Activated T-helper 1 cell treated with anti-CD3 and anti-CD28 coated beads, Interleukin-12 subunit alpha, Interleukin-12 subunit beta, Interleukin-2, Interleukin-4 antibody, amounts not matched to agents 30 ng/mL and 10 ng/mL and 1 ng/mL, durations not matched to agents 14 hours and 24 hours and 36 hours (primary cell): ENCODE data around the gene TCF7L1. TPM values are rescaled to one million over a fixed set of nuclear protein-coding genes. Genes with fewer than 3 reads are reported as not detected.
"Not testable (repeated sequence)": the region's sequence is repeated elsewhere in the genome, so short reads cannot be mapped to it uniquely, and the experiment has no call there.

Experiments used
- DNase-seq: peaks from one replicate; pipeline ENCODE4 v3.0.0; 2021; ENCODE audit warnings: low spot score
- H3K27ac Mint-ChIP-seq: one replicate; pipeline ENCODE4 v1.8.0; 2021; ENCODE audit warnings: mild to moderate bottlenecking, mixed read lengths
- H3K27me3 Mint-ChIP-seq: one replicate; pipeline ENCODE4 v1.8.0; 2022; ENCODE audit warnings: mild to moderate bottlenecking, moderate library complexity, mixed read lengths; ENCODE audit not compliant: insufficient read depth
- H3K36me3 Mint-ChIP-seq: one replicate; pipeline ENCODE4 v1.8.0; 2021; ENCODE audit warnings: low read depth, mixed read lengths
- H3K4me1 Mint-ChIP-seq: one replicate; pipeline ENCODE4 v1.8.0; 2021; ENCODE audit warnings: low read depth, mixed read lengths
- H3K4me3 Mint-ChIP-seq: one replicate; pipeline ENCODE4 v1.8.0; 2021; ENCODE audit warnings: mild to moderate bottlenecking, moderate library complexity, mixed read lengths
- H3K9me3 Mint-ChIP-seq: one replicate; pipeline ENCODE4 v1.8.0; 2021; ENCODE audit warnings: mixed read lengths
- intact Hi-C: fragments of 100-400 bp; cut with micrococcal nuclease; formaldehyde crosslinking; loops from one replicate; pipeline ENCODE4 v1.15.1; 2024
- total RNA-seq: library from RNA; stranded (reverse); gene quantifications from 2 replicates; pipeline ENCODE4 v1.2.3, GENCODE V29; 2022

TCF7L1 gene
- total RNA-seq, 1 donor from 2014 or later: not detected

- intact Hi-C loops, H3K9me3 Mint-ChIP-seq, H3K36me3 Mint-ChIP-seq, H3K4me3 Mint-ChIP-seq, DNase-seq, H3K27me3 Mint-ChIP-seq, H3K27ac Mint-ChIP-seq, H3K4me1 Mint-ChIP-seq: not testable (repeated sequence)
Observed at GRCh38 chr2:85211606-85212005, 78.4 kb downstream of the TCF7L1 start.

GRCh38 chr2:85212841-85213240, 79.6 kb downstream of the TCF7L1 start:
- no peak for DNase-seq
- no peaks in the 10 kb centered on the region for H3K36me3 Mint-ChIP-seq
- H3K9me3 Mint-ChIP-seq: no peaks in the 10 kb centered on the region
- intact Hi-C loops: no loop called here
- H3K27me3 Mint-ChIP-seq: peaks cover 8% of the 10 kb centered on the region
- H3K27ac Mint-ChIP-seq: no peak overlapping the region
- H3K4me3 Mint-ChIP-seq: no peak overlapping the region
- peaks cover 4% of the 10 kb centered on the region for H3K4me1 Mint-ChIP-seq

- intact Hi-C loops: no loop called here
- no peak for DNase-seq
- Mint-ChIP-seq H3K27ac (no peak overlapping the region), H3K4me3 (no peak overlapping the region), H3K27me3 (peaks cover 8% of the 10 kb centered on the region), H3K9me3 (no peaks in the 10 kb centered on the region), H3K4me1 (peaks cover 4% of the 10 kb centered on the region), H3K36me3 (no peaks in the 10 kb centered on the region)
Observed at GRCh38 chr2:85213404-85213803, 80.2 kb downstream of the TCF7L1 start.

- DNase-seq: no peak
Observed at GRCh38 chr2:85213901-85214512, 80.8 kb downstream of the TCF7L1 start.

GRCh38 chr2:85215081-85215447, 81.9 kb downstream of the TCF7L1 start:
- Mint-ChIP-seq H3K4me3 (no peak overlapping the region), H3K27me3 (peaks cover 13% of the 10 kb centered on the region), H3K9me3 (no peaks in the 10 kb centered on the region)

More at GRCh38 chr2:85213901-85214512, 80.8 kb downstream of the TCF7L1 start:
- no peak overlapping the region for H3K27ac Mint-ChIP-seq
- H3K4me3 Mint-ChIP-seq: no peak overlapping the region
- intact Hi-C loops: no loop called here
- peaks cover 8% of the 10 kb centered on the region for H3K27me3 Mint-ChIP-seq
- H3K9me3 Mint-ChIP-seq: no peaks in the 10 kb centered on the region
- peaks cover 4% of the 10 kb centered on the region for H3K4me1 Mint-ChIP-seq
- no peaks in the 10 kb centered on the region for H3K36me3 Mint-ChIP-seq

GRCh38 chr2:85215448-85216401, 82.5 kb downstream of the TCF7L1 start:
- intact Hi-C loops: no loop called here
- DNase-seq: no peak
- Mint-ChIP-seq H3K27me3 (peaks cover 11% of the 10 kb centered on the region), H3K4me1 (peaks cover 4% of the 10 kb centered on the region), H3K9me3 (no peaks in the 10 kb centered on the region), H3K36me3 (no peaks in the 10 kb centered on the region), H3K27ac (no peak overlapping the region), H3K4me3 (no peak overlapping the region)

More at GRCh38 chr2:85215081-85215447, 81.9 kb downstream of the TCF7L1 start:
- Mint-ChIP-seq H3K27ac (no peak overlapping the region), H3K36me3 (no peaks in the 10 kb centered on the region), H3K4me1 (peaks cover 4% of the 10 kb centered on the region)
- DNase-seq: no peak
- intact Hi-C loops: no loop called here

GRCh38 chr2:85216927-85217326, 83.7 kb downstream of the TCF7L1 start:
- intact Hi-C loops: no loop called here

GRCh38 chr2:85221067-85221691, 88.0 kb downstream of the TCF7L1 start:
- Mint-ChIP-seq H3K9me3 (no peaks in the 10 kb centered on the region), H3K4me3 (no peak overlapping the region), H3K27ac (no peak overlapping the region), H3K36me3 (no peaks in the 10 kb centered on the region), H3K4me1 (peaks cover 4% of the 10 kb centered on the region), H3K27me3 (peaks cover 27% of the 10 kb centered on the region)
- no peak for DNase-seq
- intact Hi-C loops: no loop called here

More at GRCh38 chr2:85216927-85217326, 83.7 kb downstream of the TCF7L1 start:
- Mint-ChIP-seq H3K9me3 (no peaks in the 10 kb centered on the region), H3K4me1 (peaks cover 4% of the 10 kb centered on the region), H3K36me3 (no peaks in the 10 kb centered on the region), H3K4me3 (no peak overlapping the region), H3K27me3 (peaks cover 8% of the 10 kb centered on the region), H3K27ac (no peak overlapping the region)
- DNase-seq: no peak

GRCh38 chr2:85222792-85223191, 89.6 kb downstream of the TCF7L1 start:
- intact Hi-C loops: no loop called here
- no peak overlapping the region for H3K4me3 Mint-ChIP-seq
- H3K9me3 Mint-ChIP-seq: no peaks in the 10 kb centered on the region
- H3K27ac Mint-ChIP-seq: no peak overlapping the region
- H3K4me1 Mint-ChIP-seq: no peaks in the 10 kb centered on the region
- H3K27me3 Mint-ChIP-seq: peaks cover 36% of the 10 kb centered on the region
- H3K36me3 Mint-ChIP-seq: no peaks in the 10 kb centered on the region
- DNase-seq: no peak

GRCh38 chr2:85226783-85227182, 93.6 kb downstream of the TCF7L1 start:
- H3K36me3 Mint-ChIP-seq: no peaks in the 10 kb centered on the region
- intact Hi-C loops: no loop called here
- H3K27ac Mint-ChIP-seq: no peak overlapping the region

GRCh38 chr2:85230679-85231467, 97.7 kb downstream of the TCF7L1 start:
- Mint-ChIP-seq H3K4me1 (no peaks in the 10 kb centered on the region), H3K4me3 (no peak overlapping the region), H3K9me3 (no peaks in the 10 kb centered on the region), H3K27ac (no peak overlapping the region), H3K36me3 (no peaks in the 10 kb centered on the region), H3K27me3 (peaks cover 18% of the 10 kb centered on the region)
- no peak for DNase-seq
- intact Hi-C loops: no loop called here

More at GRCh38 chr2:85226783-85227182, 93.6 kb downstream of the TCF7L1 start:
- H3K4me3 Mint-ChIP-seq: no peak overlapping the region
- no peak for DNase-seq
- H3K27me3 Mint-ChIP-seq: peaks cover 37% of the 10 kb centered on the region
- no peaks in the 10 kb centered on the region for H3K9me3 Mint-ChIP-seq
- no peaks in the 10 kb centered on the region for H3K4me1 Mint-ChIP-seq

- Mint-ChIP-seq H3K4me3 (no peak overlapping the region), H3K4me1 (no peaks in the 10 kb centered on the region), H3K36me3 (no peaks in the 10 kb centered on the region), H3K27ac (no peak overlapping the region), H3K27me3 (peaks cover 17% of the 10 kb centered on the region), H3K9me3 (no peaks in the 10 kb centered on the region)
- no peak for DNase-seq
- intact Hi-C loops: no loop called here
Observed at GRCh38 chr2:85231468-85231805, 98.2 kb downstream of the TCF7L1 start.
